Neutrophil (primary cell): ENCODE data around the gene HRAS.

Experiments
- H3K27ac ChIP-seq: fragments of 200-600 bp; sonication (generic); 2 replicates; pipeline ENCODE4 v1.5.1; 2016; ENCODE audit warnings: mild to moderate bottlenecking, moderate library complexity
- H3K27me3 ChIP-seq: fragments of 200-600 bp; sonication (generic); 2 replicates; pipeline ENCODE4 v1.6.0; 2016; ENCODE audit warnings: mild to moderate bottlenecking
- H3K36me3 ChIP-seq: fragments of 200-600 bp; sonication (generic); 2 replicates; pipeline ENCODE4 v1.5.1; 2017
- H3K4me1 ChIP-seq, 2 experiments: fragments of 200-600 bp in 1 of 2; sonication (generic) in 1 of 2; 1 replicate in 1 of 2; 2 replicates in 1 of 2; pipeline versions ENCODE4 v1.5.1 to v1.6.1; 2013 to 2016; ENCODE audit warnings: low read depth in 1 of 2, low read length in 1 of 2, mild to moderate bottlenecking in 1 of 2, moderate library complexity in 1 of 2; ENCODE audit not compliant: control insufficient read depth in 1 of 2, insufficient read depth in 1 of 2
- H3K4me3 ChIP-seq, 2 experiments: fragments of 200-600 bp in 1 of 2; sonication (generic) in 1 of 2; 1 replicate in 1 of 2; 2 replicates in 1 of 2; pipeline ENCODE4 v1.5.1; 2013 to 2016; ENCODE audit warnings: low read depth in 1 of 2, low read length in 1 of 2, mild to moderate bottlenecking in 1 of 2, moderate library complexity in 1 of 2
- H3K9me3 ChIP-seq: fragments of 200-600 bp; sonication (generic); 2 replicates; pipeline ENCODE4 v1.5.1; 2016
- CTCF ChIP-seq: fragments of 200-600 bp; sonication (generic); IDR thresholded peaks from 2 replicates; pipeline ENCODE4 v1.5.1; 2016; ENCODE audit warnings: antibody characterized with exemption

HRAS gene

DNA sequence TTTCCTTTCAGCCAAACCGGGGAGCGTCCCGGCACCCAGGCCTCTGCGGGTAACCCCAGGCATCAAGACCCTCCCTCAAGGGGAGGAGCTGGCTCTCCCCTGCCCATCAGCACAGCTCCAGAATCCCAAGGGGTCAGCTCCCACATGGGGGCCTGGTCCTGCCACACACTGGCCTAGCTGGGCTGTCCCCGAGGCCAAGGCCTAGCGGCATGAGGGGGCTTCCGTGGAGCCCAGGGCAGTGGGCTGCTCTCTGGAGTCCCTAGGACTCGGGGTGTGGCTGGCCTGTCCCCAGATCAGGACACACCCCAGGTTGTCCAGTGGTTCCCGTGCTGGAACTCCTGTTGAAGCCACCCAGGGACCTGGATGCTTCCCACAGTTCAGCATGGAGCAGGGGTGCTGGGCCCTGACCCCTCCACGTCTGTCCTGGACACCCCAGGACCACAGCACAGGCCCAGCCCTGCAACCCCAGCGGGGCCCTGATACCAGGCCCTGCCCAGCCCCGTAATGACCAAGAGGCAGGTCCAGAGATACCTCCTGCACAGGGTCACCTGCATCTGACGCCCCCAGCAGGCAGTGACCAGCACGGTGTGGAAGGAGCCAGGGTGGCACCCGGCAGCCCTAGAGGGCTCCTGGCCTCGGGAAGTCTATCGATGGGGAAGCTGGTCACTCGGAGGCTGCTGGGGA lies 5.5 kb downstream of the HRAS start:
- Histone ChIP-seq H3K27ac (no peak overlapping the region), H3K36me3 (peaks cover 16% of the 10 kb centered on the region), H3K27me3 (peaks cover 10% of the 10 kb centered on the region), H3K4me1 (peaks cover 6% of the 10 kb centered on the region in 2 experiments), H3K9me3 (no peaks in the 10 kb centered on the region), H3K4me3 (no peak overlapping the region)
- TF ChIP-seq CTCF, result no peak

DNA sequence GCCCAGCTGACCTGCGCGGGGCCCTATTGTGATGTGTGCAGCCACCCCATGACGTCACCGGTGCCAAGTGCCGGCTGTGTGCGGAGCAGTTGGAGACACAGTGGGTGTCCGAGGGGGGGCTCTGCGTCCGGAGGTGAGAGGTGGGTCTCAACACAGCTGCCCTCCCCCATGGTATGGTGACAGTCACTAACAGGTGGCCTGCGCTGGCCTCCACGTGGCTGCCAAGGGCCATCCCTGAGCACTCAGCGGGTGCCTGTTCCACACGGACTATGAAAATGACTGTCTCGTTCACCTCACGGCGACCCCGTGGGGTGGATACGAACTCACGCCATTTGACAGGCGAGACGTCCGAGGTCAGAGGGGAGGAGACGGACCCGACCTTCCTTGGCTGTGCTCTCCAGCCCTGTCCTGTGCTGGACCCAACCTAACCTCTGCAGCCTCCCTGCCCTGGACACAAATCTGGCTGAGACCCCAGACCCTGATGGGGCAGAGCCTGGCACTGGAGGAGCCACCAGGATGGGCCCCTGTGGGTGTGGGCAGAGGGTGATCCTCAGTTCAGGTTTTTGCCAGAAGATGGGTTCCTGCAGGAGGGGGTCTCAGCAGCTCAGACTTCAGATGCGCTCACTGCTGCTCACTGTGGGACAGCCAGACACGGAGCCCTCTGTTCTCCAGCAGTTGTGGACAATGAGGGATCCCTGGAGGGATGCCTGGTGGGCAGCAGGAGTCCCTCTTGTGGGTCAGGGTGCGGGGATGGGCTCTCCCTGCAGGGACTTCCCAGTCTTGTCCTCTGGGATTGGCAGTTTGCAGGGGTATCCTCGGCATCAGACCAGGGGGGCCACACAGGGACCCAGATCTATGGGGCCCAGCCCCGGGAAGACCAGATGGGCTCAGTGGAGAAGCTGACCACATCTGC lies 6.3 kb downstream of the HRAS start:
- Histone ChIP-seq H3K27ac (no peak overlapping the region), H3K4me3 (no peak overlapping the region), H3K36me3 (peaks cover 16% of the 10 kb centered on the region), H3K4me1 (no peaks in the 10 kb centered on the region), H3K27me3 (peaks cover 2% of the 10 kb centered on the region), H3K9me3 (no peaks in the 10 kb centered on the region)
- no peak for TF ChIP-seq CTCF

GRCh38 chr11:528166-528814 lies 7.1 kb downstream of the HRAS start:
- no peaks in the 10 kb centered on the region for H3K4me1 ChIP-seq
- H3K4me3 ChIP-seq, result no peak overlapping the region
- H3K9me3 ChIP-seq, result no peaks in the 10 kb centered on the region
- no peak overlapping the region for H3K27ac ChIP-seq
- H3K27me3 ChIP-seq, result no peaks in the 10 kb centered on the region
- peaks cover 15% of the 10 kb centered on the region for H3K36me3 ChIP-seq
- no peak for TF ChIP-seq CTCF

GRCh38 chr11:526192-526591 lies 9.2 kb downstream of the HRAS start:
- no peak overlapping the region for H3K4me3 ChIP-seq
- TF ChIP-seq CTCF, result no peak
- H3K27ac ChIP-seq, result no peak overlapping the region
- H3K27me3 ChIP-seq, result no peaks in the 10 kb centered on the region
- H3K36me3 ChIP-seq, result no peaks in the 10 kb centered on the region
- no peaks in the 10 kb centered on the region for H3K9me3 ChIP-seq
- no peaks in the 10 kb centered on the region for H3K4me1 ChIP-seq

DNA sequence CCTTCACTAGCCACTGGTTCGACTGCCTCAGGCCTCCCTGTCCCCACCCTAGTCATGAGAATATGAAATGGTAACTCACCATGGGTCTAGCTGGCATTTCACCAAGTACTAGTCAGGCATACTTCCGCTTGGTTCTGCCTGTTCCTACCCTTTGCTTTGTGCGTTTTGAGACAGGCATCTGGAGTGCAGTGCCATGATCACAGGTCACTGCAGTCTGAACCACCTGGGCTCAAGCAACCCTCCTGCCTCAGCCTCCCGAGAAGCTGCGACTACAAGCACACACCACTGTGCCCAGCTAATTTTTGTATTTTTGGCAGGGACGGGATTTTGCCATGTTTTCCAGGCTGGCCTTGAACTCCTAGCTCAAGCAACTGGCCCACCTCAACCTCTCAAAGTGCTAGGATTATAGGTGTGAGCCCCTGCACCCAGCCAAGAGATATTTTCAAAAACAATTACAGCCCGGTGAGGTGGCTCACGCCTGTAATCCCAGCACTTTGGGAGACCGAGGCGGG lies 14.1 kb downstream of the HRAS start:
- Histone ChIP-seq H3K9me3 (no peaks in the 10 kb centered on the region), H3K27ac (no peak overlapping the region), H3K27me3 (no peaks in the 10 kb centered on the region), H3K4me3 (no peak overlapping the region), H3K4me1 (peaks cover 4 to 9% of the 10 kb centered on the region in 2 experiments), H3K36me3 (no peaks in the 10 kb centered on the region)
- no peak for TF ChIP-seq CTCF
